B cell (primary cell): ENCODE measurements around the gene LIPK. TPM values are rescaled to one million over a fixed set of nuclear protein-coding genes. Genes with fewer than 3 reads are reported as not detected.

ENCODE experiments used
- ATAC-seq: fragments of 200-7000 bp; cut with Tn5 transposase; one replicate; pipeline ENCODE4 v1.10.0; 2021; ENCODE audit warnings: low read depth, mild to moderate bottlenecking, moderate number of reproducible peaks, moderate library complexity
- CTCF ChIA-PET: fragments of 350-600 bp; sonication (Branson Sonifier 250); formaldehyde crosslinking; loops from one replicate; lab custom pipeline; 2021; ENCODE audit warnings: antibody characterized with exemption, inconsistent platforms; lab: Charles Lee
- POLR2A ChIA-PET: fragments of 350-600 bp; sonication (Branson Sonifier 250); formaldehyde crosslinking; loops from one replicate; lab custom pipeline; 2021; ENCODE audit warnings: antibody characterized with exemption; lab: Charles Lee
- DNase-seq: peaks from one replicate; pipeline ENCODE4 v3.0.0; 2013
- H2AFZ ChIP-seq: 2 replicates; pipeline ENCODE4 v1.6.1; 2012; ENCODE audit warnings: mild to moderate bottlenecking, low read depth, low read length; ENCODE audit not compliant: insufficient read depth, poor library complexity, severe bottlenecking
- H3K27ac ChIP-seq, 2 donors: 1 replicate in 1 of 2; 2 replicates in 1 of 2; pipeline ENCODE4 v1.5.1; 2012 to 2013; ENCODE audit warnings: low read length in 2 of 2, mild to moderate bottlenecking in 2 of 2, moderate library complexity in 1 of 2
- H3K27me3 ChIP-seq, 4 experiments: fragments of 200-600 bp in 1 of 4; sonication (generic) in 1 of 4; replicated peaks in 1 of 4; 1 replicate in 2 of 4; 2 replicates in 2 of 4; pipeline versions ENCODE4 v1.6.1 to v1.7.0; 2013 to 2016; ENCODE audit warnings: low read length in 3 of 4, mild to moderate bottlenecking in 2 of 4, mixed read lengths in 1 of 4, moderate library complexity in 1 of 4; ENCODE audit not compliant: insufficient read depth in 4 of 4, control insufficient read depth in 3 of 4; ENCODE audit errors: control extremely low read depth in 1 of 4
- H3K36me3 ChIP-seq, 2 experiments: replicated peaks in 1 of 2; 1 replicate in 1 of 2; 2 replicates in 1 of 2; pipeline versions ENCODE4 v1.6.1 to v1.7.1; 2013; ENCODE audit warnings: low read length in 1 of 2; ENCODE audit not compliant: insufficient read depth in 2 of 2, control insufficient read depth in 1 of 2; ENCODE audit errors: control extremely low read depth in 1 of 2, extremely low read depth in 1 of 2
- H3K4me1 ChIP-seq, 2 donors: fragments of 200-600 bp in 1 of 2; sonication (generic) in 1 of 2; 1 replicate in 1 of 2; 2 replicates in 1 of 2; pipeline versions ENCODE4 v1.5.1 to v1.6.1; 2013 to 2017; ENCODE audit warnings: low read length in 2 of 2; ENCODE audit not compliant: control insufficient read depth in 2 of 2, insufficient read depth in 2 of 2
- H3K4me2 ChIP-seq: replicated peaks from 2 replicates; pipeline ENCODE3; 2012; ENCODE audit warnings: mild to moderate bottlenecking, low read depth, low read length; ENCODE audit not compliant: poor library complexity, severe bottlenecking
- H3K4me3 ChIP-seq, 5 experiments: fragments of 200-600 bp in 1 of 5; sonication (generic) in 1 of 5; 1 replicate in 3 of 5; 2 replicates in 2 of 5; pipeline versions ENCODE4 v1.5.1 to v1.7.0; 2011 to 2016; ENCODE audit warnings: low read length in 4 of 5, mild to moderate bottlenecking in 4 of 5, low read depth in 2 of 5, control low read depth in 1 of 5, moderate library complexity in 1 of 5; ENCODE audit not compliant: insufficient read depth in 1 of 5; ENCODE audit errors: control extremely low read depth in 1 of 5, extremely low read depth in 1 of 5
- H3K79me2 ChIP-seq: fragments of 200-600 bp; sonication (generic); one replicate; pipeline ENCODE4 v1.6.0; 2016; ENCODE audit warnings: low read length; ENCODE audit not compliant: control insufficient read depth, insufficient read depth
- H3K9ac ChIP-seq: fragments of 200-600 bp; sonication (generic); 2 replicates; pipeline ENCODE4 v1.6.1; 2017; ENCODE audit warnings: mild to moderate bottlenecking, low read length, moderate library complexity
- H3K9me3 ChIP-seq, 3 donors: one replicate each; pipeline versions ENCODE4 v1.6.1 to v1.7.1; 2013; ENCODE audit warnings: low read length in 2 of 3; ENCODE audit not compliant: control insufficient read depth in 2 of 3, insufficient read depth in 1 of 3; ENCODE audit errors: control extremely low read depth in 1 of 3
- H4K20me1 ChIP-seq: 2 replicates; pipeline ENCODE4 v1.6.0; 2012; ENCODE audit warnings: mild to moderate bottlenecking, low read length; ENCODE audit not compliant: insufficient read depth, control insufficient read depth, poor library complexity, severe bottlenecking
- H3K27ac Mint-ChIP-seq: one replicate; pipeline ENCODE4 v1.8.0; 2021; ENCODE audit warnings: mixed read lengths
- H3K27me3 Mint-ChIP-seq: one replicate; pipeline ENCODE4 v1.8.0; 2021; ENCODE audit warnings: mixed read lengths
- H3K4me1 Mint-ChIP-seq: one replicate; pipeline ENCODE4 v1.8.0; 2021; ENCODE audit warnings: mixed read lengths
- H3K4me3 Mint-ChIP-seq: one replicate; pipeline ENCODE4 v1.8.0; 2021; ENCODE audit warnings: mixed read lengths
- H3K9me3 Mint-ChIP-seq: one replicate; pipeline ENCODE4 v1.8.0; 2022; ENCODE audit warnings: mixed read lengths; ENCODE audit not compliant: insufficient read depth
- EZH2 ChIP-seq: IDR thresholded peaks from 2 replicates; pipeline ENCODE4 v1.6.1; 2012; ENCODE audit warnings: borderline replicate concordance, low read depth, mild to moderate bottlenecking, moderate library complexity, low read length; ENCODE audit not compliant: insufficient read depth, poor library complexity, severe bottlenecking
- WGBS: methylation state at CpG from one replicate; pipeline ENCODE4 v1.1.5; 2013; ENCODE audit warnings: missing lambda C conversion rate; ENCODE audit not compliant: insufficient coverage; 5-methylcytosine and 5-hydroxymethylcytosine counted together
- intact Hi-C: fragments of 100-400 bp; cut with micrococcal nuclease; formaldehyde crosslinking; loops from one replicate; pipeline ENCODE4 v1.10.0; 2022
- polyA plus RNA-seq: library from polyadenylated mRNA; depleted of rRNA; stranded (reverse); fragments of >200 nt; gene quantifications from 2 replicates; pipeline ENCODE4 v1.2.3, GENCODE V29; 2012
- total RNA-seq, 2 donors: library from RNA; stranded (reverse); fragments of 120-200 nt in 1 of 2; gene quantifications; 1 replicate in 1 of 2; 2 replicates in 1 of 2; pipeline versions ENCODE4 v1.2.3 to v1.2.4, GENCODE V29; 2013 to 2022
- TF ChIP-seq, protein P1 (sequence below): fragments of 200-600 bp; IDR thresholded peaks from one replicate; pipeline ENCODE4 v1.8.0; 2022; ENCODE audit warnings: antibody characterized with exemption, mild to moderate bottlenecking

The LIPK gene
- total and polyA plus RNA-seq, 2 donors (not counting 1 experiment from before 2014, with no cell fraction given) = not detected

DNA sequence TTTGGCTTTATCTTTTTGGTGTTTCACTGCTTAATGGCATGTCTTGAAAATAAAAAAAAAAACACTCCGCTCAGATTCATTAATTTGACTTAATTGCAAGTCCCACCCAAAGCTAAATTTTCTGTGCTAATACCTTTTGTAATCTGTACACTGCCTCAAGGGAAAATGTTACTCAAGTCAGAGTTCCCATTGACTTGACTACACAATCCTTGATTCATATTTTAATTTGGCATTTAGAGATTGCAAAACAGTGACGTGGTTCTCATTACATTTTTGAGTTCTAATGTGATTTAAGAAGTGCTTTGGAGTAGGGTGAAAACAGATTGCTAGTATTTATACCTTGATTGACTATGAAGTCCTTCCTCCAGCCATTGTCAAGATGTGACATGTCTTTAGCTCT lies 75.2 kb downstream of the LIPK start:
- ChIA-PET POLR2A (no interaction called here), CTCF (interaction anchor here (0.7 kb wide), 1 partner anchor 1111 kb away, joined by 3 read pairs; no protein-coding TSS in a partner anchor)
- Histone ChIP-seq H3K4me1 (no peaks in the 10 kb centered on the region), H2AFZ (no peak overlapping the region), H3K9me3 (no peaks in the 10 kb centered on the region), H3K4me3 (no peak overlapping the region), H3K36me3 (no peaks in the 10 kb centered on the region), H3K27ac (no peak overlapping the region), H3K79me2 (no peaks in the 10 kb centered on the region), H3K4me2 (no peak overlapping the region), H4K20me1 (no peaks in the 10 kb centered on the region), H3K9ac (no peak overlapping the region), H3K27me3 (no peaks in the 10 kb centered on the region)
- DNase-seq (no peak), ATAC-seq (no peak)
- no peak overlapping the region for H3K4me3 Mint-ChIP-seq
- H3K27ac Mint-ChIP-seq = no peak overlapping the region
- TF ChIP-seq, protein P1, sequence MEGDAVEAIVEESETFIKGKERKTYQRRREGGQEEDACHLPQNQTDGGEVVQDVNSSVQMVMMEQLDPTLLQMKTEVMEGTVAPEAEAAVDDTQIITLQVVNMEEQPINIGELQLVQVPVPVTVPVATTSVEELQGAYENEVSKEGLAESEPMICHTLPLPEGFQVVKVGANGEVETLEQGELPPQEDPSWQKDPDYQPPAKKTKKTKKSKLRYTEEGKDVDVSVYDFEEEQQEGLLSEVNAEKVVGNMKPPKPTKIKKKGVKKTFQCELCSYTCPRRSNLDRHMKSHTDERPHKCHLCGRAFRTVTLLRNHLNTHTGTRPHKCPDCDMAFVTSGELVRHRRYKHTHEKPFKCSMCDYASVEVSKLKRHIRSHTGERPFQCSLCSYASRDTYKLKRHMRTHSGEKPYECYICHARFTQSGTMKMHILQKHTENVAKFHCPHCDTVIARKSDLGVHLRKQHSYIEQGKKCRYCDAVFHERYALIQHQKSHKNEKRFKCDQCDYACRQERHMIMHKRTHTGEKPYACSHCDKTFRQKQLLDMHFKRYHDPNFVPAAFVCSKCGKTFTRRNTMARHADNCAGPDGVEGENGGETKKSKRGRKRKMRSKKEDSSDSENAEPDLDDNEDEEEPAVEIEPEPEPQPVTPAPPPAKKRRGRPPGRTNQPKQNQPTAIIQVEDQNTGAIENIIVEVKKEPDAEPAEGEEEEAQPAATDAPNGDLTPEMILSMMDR = no peak
- no peak for TF ChIP-seq EZH2
- no peaks in the 10 kb centered on the region for H3K4me1 Mint-ChIP-seq
- peaks cover 3% of the 10 kb centered on the region for H3K27me3 Mint-ChIP-seq
- intact Hi-C loops = no loop called here
- no CpG with 5 or more reads among the region's 2 CpGs for WGBS
- H3K9me3 Mint-ChIP-seq = no peaks in the 10 kb centered on the region

DNA sequence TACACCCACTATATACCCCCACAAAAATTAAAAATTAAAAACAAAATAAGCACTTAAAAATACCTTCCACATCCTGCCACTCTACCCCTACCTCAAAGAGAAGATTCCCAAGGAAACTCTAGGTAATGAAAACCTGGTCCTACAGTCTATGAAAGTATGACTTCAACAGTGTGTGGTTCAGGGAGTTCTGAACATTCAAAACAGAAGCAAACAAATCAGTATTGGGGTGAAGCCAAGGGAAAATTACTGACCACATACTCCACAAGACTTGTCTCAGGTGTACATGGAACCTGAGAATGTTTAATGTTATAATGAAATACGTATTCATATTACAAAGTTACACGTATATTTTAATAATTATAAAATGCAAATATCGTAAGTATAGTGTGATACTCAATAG lies 76.2 kb downstream of the LIPK start:
- CTCF ChIA-PET = no interaction called here
- Mint-ChIP-seq H3K4me3 (no peak overlapping the region), H3K27ac (no peak overlapping the region), H3K9me3 (no peaks in the 10 kb centered on the region), H3K27me3 (peaks cover 10% of the 10 kb centered on the region), H3K4me1 (no peaks in the 10 kb centered on the region)
- no peak overlapping the region for H3K9ac ChIP-seq
- H4K20me1 ChIP-seq = no peaks in the 10 kb centered on the region
- no peak for TF ChIP-seq EZH2
- TF ChIP-seq, protein P1 = no peak
- WGBS = no CpG with 5 or more reads among the region's 3 CpGs
- H3K36me3 ChIP-seq = no peaks in the 10 kb centered on the region
- H3K9me3 ChIP-seq = no peaks in the 10 kb centered on the region
- H2AFZ ChIP-seq = no peak overlapping the region
- ATAC-seq = no peak
- no peak for DNase-seq
- intact Hi-C loops = no loop called here
- no peak overlapping the region for H3K4me2 ChIP-seq
- no peaks in the 10 kb centered on the region for H3K27me3 ChIP-seq
- no peaks in the 10 kb centered on the region for H3K4me1 ChIP-seq
- H3K4me3 ChIP-seq = no peak overlapping the region
- no peak overlapping the region for H3K27ac ChIP-seq
- POLR2A ChIA-PET = no interaction called here
- H3K79me2 ChIP-seq = no peaks in the 10 kb centered on the region
